Activated CD8-positive, alpha-beta T cell treated with anti-CD3 and anti-CD28 coated beads for 36 hours (primary cell): ENCODE data around the gene INPP4B. TPM values are rescaled to one million over a fixed set of nuclear protein-coding genes. Genes with fewer than 3 reads are reported as not detected.

Experiments
- ATAC-seq: fragments of 200-7000 bp; cut with Tn5 transposase; one replicate; pipeline ENCODE4 v1.10.0; 2021; ENCODE audit warnings: mild to moderate bottlenecking, moderate library complexity
- CTCF ChIA-PET: fragments of 350-600 bp; sonication (Branson Sonifier 250); formaldehyde crosslinking; loops from one replicate; lab custom pipeline; 2021; ENCODE audit warnings: antibody characterized with exemption; lab: Charles Lee
- POLR2A ChIA-PET: fragments of 350-600 bp; sonication (Branson Sonifier 250); formaldehyde crosslinking; loops from one replicate; lab custom pipeline; 2021; ENCODE audit warnings: antibody characterized with exemption; lab: Charles Lee
- DNase-seq: peaks from one replicate; pipeline ENCODE4 v3.0.0-alpha.2; 2020
- H3K27ac Mint-ChIP-seq: one replicate; pipeline ENCODE4 v1.8.0; 2021; ENCODE audit warnings: mild to moderate bottlenecking, mixed read lengths
- H3K27me3 Mint-ChIP-seq: one replicate; pipeline ENCODE4 v1.8.0; 2021; ENCODE audit warnings: mixed read lengths
- H3K36me3 Mint-ChIP-seq: one replicate; pipeline ENCODE4 v1.8.0; 2021; ENCODE audit warnings: low read depth, mixed read lengths
- H3K4me1 Mint-ChIP-seq: one replicate; pipeline ENCODE4 v1.8.0; 2021; ENCODE audit warnings: low read depth, mixed read lengths
- H3K4me3 Mint-ChIP-seq: one replicate; pipeline ENCODE4 v1.8.0; 2021; ENCODE audit warnings: mild to moderate bottlenecking, moderate library complexity, mixed read lengths
- H3K9me3 Mint-ChIP-seq: one replicate; pipeline ENCODE4 v1.8.0; 2021; ENCODE audit warnings: mixed read lengths
- CTCF ChIP-seq: fragments of 200-600 bp; IDR thresholded peaks from one replicate; pipeline ENCODE4 v1.8.0; 2022; ENCODE audit warnings: antibody characterized with exemption, mild to moderate bottlenecking
- intact Hi-C: fragments of 100-400 bp; cut with micrococcal nuclease; formaldehyde crosslinking; loops from one replicate; pipeline ENCODE4 v1.10.0; 2022
- total RNA-seq, 2 experiments: library from RNA; stranded (reverse); gene quantifications; one replicate each; pipeline ENCODE4 v1.2.3, GENCODE V29; 2021

The INPP4B gene
- total RNA-seq, 2 experiments from 2014 or later = 46.1 to 46.9 TPM

- no peak overlapping the region for H3K4me3 Mint-ChIP-seq
- POLR2A ChIA-PET = interaction anchor here (0.7 to 1.7 kb wide), 5 partner anchors 10 to 79 kb away, joined by 3 to 5 read pairs (median 3); no protein-coding TSS in a partner anchor
- peak overlapping the region; percentile 70 for H3K27ac Mint-ChIP-seq
These were observed 472.5 kb downstream of the INPP4B start for GRCh38 chr4:142373610-142374009.

GRCh38 chr4:142372530-142373260, 473.4 kb downstream of the INPP4B start:
- DNase-seq (no peak), ATAC-seq (no peak)
- peaks cover 53% of the 10 kb centered on the region for H3K36me3 Mint-ChIP-seq
- peak overlapping the region; percentile 79 for H3K27ac Mint-ChIP-seq
- H3K4me1 Mint-ChIP-seq = peaks cover 71% of the 10 kb centered on the region
- intact Hi-C loops = no loop called here
- no peak for TF ChIP-seq CTCF
- H3K9me3 Mint-ChIP-seq = peaks cover 12% of the 10 kb centered on the region
- POLR2A ChIA-PET = interaction anchor here (1.3 kb wide), 1 partner anchor 16 kb away, joined by 3 read pairs; no protein-coding TSS in a partner anchor
- H3K27me3 Mint-ChIP-seq = no peaks in the 10 kb centered on the region
- H3K4me3 Mint-ChIP-seq = peak overlapping the region; percentile 33
- CTCF ChIA-PET = interaction anchor here (1.2 to 5.9 kb wide), 3 partner anchors 20 to 29 kb away, joined by 3 to 48 read pairs (median 7); no protein-coding TSS in a partner anchor

More at GRCh38 chr4:142373610-142374009, 472.5 kb downstream of the INPP4B start:
- DNase-seq (no peak), ATAC-seq (no peak)
- CTCF ChIA-PET = interaction anchor here (0.8 to 5.9 kb wide), 3 partner anchors 8 to 28 kb away, joined by 4 to 48 read pairs (median 7); no protein-coding TSS in a partner anchor
- Mint-ChIP-seq H3K9me3 (peaks cover 12% of the 10 kb centered on the region), H3K4me1 (peaks cover 75% of the 10 kb centered on the region), H3K36me3 (peaks cover 58% of the 10 kb centered on the region), H3K27me3 (no peaks in the 10 kb centered on the region)
- intact Hi-C loops = no loop called here
- no peak for TF ChIP-seq CTCF

- peaks cover 57% of the 10 kb centered on the region for H3K36me3 Mint-ChIP-seq
- intact Hi-C loops = no loop called here
- ATAC-seq (no peak), DNase-seq (no peak)
- peak overlapping the region; percentile 43 for H3K4me3 Mint-ChIP-seq
- peak overlapping the region; percentile 79 for H3K27ac Mint-ChIP-seq
- CTCF ChIA-PET = no interaction called here
- H3K27me3 Mint-ChIP-seq = no peaks in the 10 kb centered on the region
- TF ChIP-seq CTCF = no peak
- H3K9me3 Mint-ChIP-seq = peaks cover 12% of the 10 kb centered on the region
- POLR2A ChIA-PET = interaction anchor here (1.4 kb wide), 1 partner anchor 9 kb away, joined by 4 read pairs; no protein-coding TSS in a partner anchor
- H3K4me1 Mint-ChIP-seq = peaks cover 74% of the 10 kb centered on the region
These were observed 477.0 kb downstream of the INPP4B start for GRCh38 chr4:142369141-142369540.

- Mint-ChIP-seq H3K4me3 (peak overlapping the region; percentile 5), H3K27ac (peak overlapping the region; percentile 47), H3K9me3 (peaks cover 12% of the 10 kb centered on the region), H3K27me3 (no peaks in the 10 kb centered on the region), H3K36me3 (peaks cover 60% of the 10 kb centered on the region), H3K4me1 (peaks cover 66% of the 10 kb centered on the region)
- intact Hi-C loops = no loop called here
- ChIA-PET POLR2A (interaction anchor here (1.0 to 2.0 kb wide), 2 partner anchors 11 to 12 kb away, joined by 3 to 4 read pairs; no protein-coding TSS in a partner anchor), CTCF (interaction anchor here (0.6 to 2.0 kb wide), 3 partner anchors 13 to 28 kb away, joined by 3 to 11 read pairs (median 6); no protein-coding TSS in a partner anchor)
- peak; percentile 19 for ATAC-seq
- DNase-seq = no peak
- no peak for TF ChIP-seq CTCF
These were observed 478.5 kb downstream of the INPP4B start for GRCh38 chr4:142367418-142368180.
